NOMO-1 treated with dmso at 0.1 percent for 144 hours (cell line): ENCODE results near the gene PM20D1.

Experiments used
- DNase-seq: peaks from one replicate; lab custom pipeline; 2025; ENCODE audit not compliant: unreplicated experiment; lab: John Stamatoyannopoulos, UW

PM20D1 gene

DNA sequence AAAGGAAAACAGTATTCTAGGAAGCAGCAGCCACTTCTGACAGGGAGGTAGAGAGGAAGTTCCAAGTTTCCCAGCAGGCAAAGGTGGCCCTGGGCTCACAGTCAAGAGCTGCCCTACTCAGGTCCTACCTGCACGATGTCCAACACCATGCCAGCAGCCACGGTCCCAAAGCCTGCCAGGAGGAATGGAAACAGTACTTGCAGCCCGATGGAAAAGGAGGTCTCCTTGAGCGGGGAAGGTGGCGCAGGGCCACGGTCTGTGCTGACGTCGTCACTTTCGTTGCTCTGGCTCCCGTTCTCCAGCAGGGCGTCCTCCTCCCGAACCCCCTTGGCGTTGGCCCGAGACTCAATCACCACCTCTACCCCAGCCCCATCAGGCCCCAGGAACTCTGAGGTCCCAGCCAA is 40.0 kb downstream of the PM20D1 start:
- no peak for DNase-seq

DNA sequence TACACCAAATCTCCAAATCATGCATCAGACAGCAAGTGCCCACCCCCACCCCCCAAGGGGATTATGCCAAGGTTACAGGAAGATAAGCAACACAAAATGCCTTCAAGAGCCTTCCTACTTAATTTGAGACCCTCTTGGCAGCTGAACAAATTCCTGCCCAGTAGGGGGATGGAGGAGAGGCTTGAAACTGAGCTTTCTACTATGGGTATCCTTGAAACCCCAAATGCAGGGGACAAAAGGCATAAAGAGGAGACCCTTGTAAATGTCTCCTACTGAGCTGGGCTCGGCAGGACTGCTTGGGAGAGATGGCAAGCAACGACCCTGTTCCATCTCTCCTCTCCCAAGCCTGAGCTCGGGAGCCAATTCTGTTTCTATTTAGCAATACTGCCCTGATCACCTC is 40.5 kb downstream of the PM20D1 start:
- no peak for DNase-seq

DNA sequence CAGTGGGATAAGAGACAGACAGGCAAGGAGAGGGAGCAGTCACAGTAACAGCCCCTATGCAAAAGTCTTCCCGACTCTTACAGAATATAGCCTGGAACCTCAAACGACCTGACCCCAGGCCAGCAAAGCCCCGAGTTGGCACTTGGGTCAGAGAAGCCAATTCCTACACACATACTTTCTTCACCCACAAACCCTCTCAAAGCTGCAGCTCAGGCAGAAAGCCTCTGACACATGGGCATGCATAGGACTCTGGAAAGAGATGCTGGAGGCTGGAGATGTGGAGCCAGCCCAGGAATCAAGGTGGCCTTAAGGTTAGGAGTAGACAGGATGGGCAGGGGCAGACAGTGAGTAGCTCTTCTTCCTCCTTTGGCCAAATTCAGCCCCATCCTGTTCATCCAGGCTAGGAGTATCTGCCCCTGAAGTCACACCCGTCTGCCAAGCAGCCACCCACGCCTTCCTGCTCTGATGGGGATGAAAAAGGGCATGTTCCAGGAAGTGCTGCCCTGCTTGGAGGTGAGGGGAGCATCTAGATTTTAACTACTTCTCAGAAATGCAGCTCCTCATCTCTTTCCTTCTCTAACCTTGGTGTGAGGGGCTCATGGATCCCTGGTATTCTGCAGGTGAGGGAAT is 44.7 kb downstream of the PM20D1 start:
- DNase-seq: no peak

GRCh38 chr1:205804605-205805004 is 45.3 kb downstream of the PM20D1 start:
- no peak for DNase-seq

DNA sequence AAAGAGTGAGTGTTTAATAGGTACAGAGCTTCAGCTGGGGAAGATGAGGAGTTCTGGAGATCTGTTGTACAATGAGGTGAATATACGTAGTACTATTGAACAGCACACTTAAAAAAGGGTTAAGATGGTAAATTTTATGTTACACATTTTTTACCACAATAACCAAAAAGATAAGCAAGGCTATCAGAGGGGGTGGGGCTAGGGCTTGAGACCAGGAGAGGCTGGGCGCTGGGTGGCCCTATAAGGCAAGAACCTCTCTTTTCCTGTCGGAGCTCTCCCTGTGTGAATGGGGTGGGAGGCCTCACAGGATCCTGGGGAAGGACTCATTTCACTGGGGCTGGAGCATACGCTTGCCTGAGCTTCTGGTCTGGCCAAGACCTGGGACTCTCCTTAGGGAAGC is 45.9 kb downstream of the PM20D1 start:
- DNase-seq: no peak

- no peak for DNase-seq
Measured at GRCh38 chr1:205802060-205802459, 47.9 kb downstream of the PM20D1 start.

DNA sequence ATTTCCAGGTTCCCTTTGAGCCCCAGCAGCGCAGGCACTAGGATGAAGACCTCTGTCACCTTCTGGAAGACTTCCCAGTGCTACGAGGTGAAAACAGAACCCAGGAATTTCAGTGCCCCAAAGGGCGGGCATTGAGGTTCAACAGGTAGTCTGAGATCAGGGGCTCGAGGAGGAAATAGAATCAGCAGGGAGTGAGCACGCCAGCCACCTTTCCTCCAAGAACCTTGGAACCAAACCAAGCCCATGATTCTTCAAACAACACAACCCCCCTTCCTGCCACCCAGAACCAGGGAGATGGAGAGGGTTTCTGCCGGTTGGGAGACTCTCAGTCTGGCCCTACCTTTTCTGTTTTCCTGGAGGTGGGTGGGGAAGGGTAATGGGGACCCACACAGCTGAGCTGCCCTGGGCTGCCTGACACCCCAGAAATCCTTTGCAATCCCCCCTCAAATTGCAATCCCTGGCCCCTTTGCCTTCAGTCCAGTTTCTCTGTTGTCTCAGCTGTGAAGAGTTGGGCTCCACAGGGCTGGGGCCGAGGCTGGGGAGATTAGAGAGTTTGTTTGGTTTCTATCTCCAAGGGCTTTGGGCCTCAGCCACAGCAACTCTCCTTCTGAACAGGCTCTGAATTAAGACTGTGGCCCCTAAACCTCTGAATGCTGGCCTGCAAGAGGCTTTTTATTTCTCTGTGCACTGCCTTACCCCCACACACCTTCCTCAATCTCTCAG is 48.8 kb downstream of the PM20D1 start:
- DNase-seq: no peak

- DNase-seq: no peak
Measured at GRCh38 chr1:205800427-205800826, 49.5 kb downstream of the PM20D1 start.

DNA sequence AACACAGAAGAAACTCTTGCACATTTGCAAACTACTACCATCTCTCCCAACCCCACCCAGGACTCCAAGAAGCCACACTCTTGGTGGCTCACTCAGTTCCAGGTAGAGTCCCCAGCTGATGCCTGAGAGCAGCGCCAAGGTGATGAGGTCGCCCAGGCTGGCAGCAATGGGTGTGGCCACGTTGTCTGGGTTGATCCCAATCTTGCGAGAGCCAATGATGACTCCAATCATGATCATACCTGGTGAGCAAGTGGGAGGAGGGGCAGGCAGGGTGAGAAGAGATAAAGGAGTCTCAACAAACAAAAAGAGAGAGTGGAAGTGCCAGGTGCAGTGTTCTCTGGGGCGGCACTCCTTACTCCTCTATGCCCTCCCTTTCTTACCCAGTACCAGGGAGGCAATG is 51.4 kb downstream of the PM20D1 start:
- no peak for DNase-seq

GRCh38 chr1:205797168-205797567 is 52.8 kb downstream of the PM20D1 start:
- no peak for DNase-seq

DNA sequence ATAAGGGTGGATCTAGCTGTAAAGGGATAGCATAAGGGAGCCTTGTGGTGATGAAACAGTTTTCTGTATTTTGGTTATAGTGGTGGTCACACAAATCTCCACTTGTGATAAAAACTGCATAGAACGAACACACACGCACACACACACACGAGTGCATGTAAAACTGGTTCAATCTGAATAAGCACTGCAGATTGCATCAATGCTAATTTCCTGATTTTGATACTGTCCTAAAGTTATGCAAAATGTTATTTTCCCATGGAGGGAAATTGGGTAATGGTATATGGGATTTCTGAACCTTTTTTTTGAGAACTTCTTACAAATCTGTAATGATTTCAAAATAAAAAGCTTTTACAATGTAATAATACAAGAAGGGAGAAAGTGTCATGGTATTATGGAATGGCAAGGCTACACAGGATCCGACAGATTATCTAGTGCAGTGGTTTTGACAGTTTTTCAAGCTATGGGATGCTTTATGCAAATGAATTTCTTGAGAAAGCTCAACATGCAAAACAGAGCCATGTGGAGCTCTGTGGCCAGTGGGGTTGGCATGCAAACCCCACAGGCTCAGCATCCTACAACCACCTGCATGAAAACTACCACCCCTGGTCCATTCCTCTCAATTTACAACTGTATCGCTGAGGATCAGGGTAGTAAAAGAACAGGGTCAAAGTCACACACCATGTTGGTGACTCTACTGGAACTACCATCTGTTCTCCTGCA is 55.8 kb downstream of the PM20D1 start:
- DNase-seq: no peak

DNA sequence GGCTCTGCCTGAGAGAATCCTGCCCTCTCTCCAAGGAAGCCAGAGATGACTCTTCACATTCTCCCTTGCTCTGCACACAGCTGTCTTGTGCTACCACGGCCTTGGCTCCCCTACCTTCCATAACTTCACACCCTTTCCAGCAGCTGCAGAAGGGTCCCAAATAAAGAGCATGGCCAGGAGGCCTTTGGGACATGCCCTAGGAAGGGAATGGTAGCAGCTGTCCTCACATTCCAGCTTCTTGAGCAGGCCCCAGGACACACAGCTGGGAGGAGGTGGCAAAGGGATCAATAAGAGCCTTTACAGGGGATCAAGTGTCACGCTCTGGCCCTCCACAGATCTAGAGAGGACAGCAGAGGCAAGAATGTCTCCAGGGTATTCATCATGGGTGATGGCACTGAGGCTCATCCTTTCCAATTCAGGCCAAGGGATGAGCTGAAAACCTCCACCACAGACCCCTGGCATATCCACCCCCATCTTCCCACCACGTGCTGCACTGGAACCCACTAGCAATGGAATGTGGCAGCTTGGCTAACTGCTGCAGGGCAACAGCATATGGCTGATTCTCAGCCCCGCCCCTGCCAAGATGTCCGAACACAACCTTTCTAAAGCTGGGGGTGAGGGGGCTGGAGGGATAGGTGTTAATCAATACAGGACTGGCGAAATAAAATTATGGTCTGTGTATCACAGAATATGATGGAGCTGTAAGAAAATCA is 56.8 kb downstream of the PM20D1 start:
- DNase-seq: no peak

- no peak for DNase-seq
Measured at GRCh38 chr1:205792481-205792881, 57.5 kb downstream of the PM20D1 start.

- DNase-seq: peak; percentile 48
Measured at GRCh38 chr1:205791568-205792180, 58.3 kb downstream of the PM20D1 start.

DNA sequence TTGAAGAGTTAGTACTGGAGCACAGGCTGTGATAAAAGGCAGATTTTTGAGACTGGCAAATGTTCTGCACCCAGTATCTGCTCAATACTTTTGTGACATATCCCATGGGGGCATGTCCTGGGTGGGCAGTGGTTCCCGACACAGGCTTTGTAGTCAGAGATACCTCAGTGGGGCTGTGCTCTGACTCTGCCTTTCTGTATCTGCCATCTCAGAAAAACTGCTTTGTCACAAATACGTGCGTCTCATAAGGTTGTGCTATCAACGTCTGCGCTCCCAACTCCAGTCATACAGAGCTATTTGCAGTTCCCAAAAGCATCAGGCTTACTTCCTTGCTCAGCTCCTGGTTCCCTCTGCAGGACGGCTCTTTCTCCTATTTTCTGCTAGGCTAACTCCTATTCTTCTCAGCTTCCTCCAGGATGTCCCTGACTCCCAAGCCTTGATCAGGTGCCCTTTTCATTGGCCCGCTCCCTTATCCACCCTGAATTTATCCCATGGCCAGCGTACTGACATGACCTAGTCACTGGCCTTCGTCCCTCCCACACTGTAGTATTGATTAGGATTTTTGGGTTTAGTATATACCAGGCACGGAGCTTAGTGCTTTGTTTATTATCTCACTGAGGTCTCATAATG is 62.5 kb downstream of the PM20D1 start:
- DNase-seq: no peak

GRCh38 chr1:205786601-205787000 is 63.3 kb downstream of the PM20D1 start:
- no peak for DNase-seq

DNA sequence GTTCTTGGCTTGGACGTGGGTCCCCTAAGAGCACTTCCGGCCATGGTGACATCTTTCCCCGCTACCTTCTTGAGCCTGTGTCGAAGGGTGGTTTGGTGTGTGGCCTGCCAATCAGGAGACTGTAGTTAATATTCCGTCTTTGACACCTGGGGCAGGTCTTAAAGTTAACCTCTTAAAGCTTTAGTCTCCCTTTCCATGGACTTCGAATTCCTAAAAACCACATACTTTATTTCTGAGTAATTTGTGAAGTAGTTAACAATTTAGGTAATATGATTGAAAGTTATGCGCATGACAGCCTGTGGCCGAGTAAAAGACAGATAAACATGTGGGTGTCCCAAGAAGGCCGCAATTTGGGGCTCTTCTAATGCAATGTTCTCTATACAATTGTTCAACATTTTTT is 64.5 kb downstream of the PM20D1 start:
- DNase-seq: no peak

- DNase-seq: no peak
Measured at GRCh38 chr1:205783904-205784303, 66.0 kb downstream of the PM20D1 start.

GRCh38 chr1:205783433-205783795 is 66.5 kb downstream of the PM20D1 start:
- DNase-seq: no peak

DNA sequence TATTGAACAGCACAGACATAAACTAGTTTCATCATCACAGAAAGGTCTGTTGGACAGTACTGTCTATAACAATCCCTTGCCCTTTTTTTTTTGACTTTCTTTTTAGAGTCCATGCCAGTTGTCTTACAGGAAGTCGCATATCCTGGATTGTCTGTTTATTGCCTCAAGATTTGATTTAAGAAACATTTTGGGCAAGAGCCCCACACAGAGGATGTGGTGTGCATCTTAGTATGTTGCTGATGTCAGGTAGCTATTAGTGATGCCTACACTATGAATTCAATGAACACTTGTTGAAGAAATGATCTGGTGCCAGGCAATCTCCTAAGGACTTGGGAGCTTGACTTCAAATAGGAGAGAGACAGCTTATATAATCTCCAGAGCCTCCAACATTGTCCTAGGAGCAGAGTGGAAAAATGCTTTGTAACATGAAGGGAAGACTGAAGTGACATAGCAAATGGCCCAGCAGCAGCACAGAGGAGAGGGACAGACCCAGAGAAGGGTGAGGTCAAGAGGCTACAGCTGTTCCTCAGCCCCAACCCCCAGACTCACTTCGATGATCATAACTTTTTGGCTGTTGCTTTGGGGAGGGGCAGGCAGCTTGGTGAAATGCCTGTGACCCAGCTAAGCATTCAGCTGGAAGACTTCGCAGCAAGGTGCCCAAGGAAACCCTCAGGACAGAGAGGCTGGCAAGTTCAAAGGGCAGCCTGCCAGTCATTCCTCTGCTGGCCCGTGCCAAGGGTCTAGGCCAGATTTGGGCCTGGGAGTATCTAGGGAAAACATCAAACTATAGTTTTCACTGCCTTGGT is 67.1 kb downstream of the PM20D1 start:
- no peak for DNase-seq
